ENCODE results near the gene DNAH8.

DNA sequence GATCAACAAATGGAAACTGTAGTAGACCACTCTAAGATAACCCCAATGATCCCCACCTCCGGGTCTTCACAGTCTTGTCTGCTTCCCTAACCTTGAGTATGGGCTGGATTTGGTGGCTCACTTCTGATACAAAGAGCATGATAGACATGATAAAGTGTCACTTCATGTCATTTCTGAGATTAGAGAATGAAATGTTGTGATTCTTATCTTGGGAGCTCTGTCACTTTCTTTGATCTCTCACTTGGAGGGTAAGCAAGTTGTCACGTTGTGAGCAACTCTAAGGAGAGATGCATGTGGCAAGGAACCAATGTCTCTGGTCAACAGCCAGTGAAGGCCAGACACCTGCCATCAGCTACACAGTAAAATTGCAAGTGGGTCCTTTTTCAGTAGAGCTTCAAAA is 9.2 kb upstream of the DNAH8 start:
- no peak for TF ChIP-seq POLR2A (IDR thresholded peaks at IDR 0.05)
- no peak for TF ChIP-seq CTCF (IDR thresholded peaks at IDR 0.05)

Data from testis (tissue), 2 donors.